Tibial artery (tissue), 4 donors: ENCODE measurements around the gene MMP3.

Source experiments
- DNase-seq, 2 donors: peaks; one replicate each; pipeline ENCODE4 v3.0.0-alpha.2; 2019
- H3K27ac ChIP-seq, 2 donors: fragments of 200-600 bp; sonication (generic) in 1 of 2; 1 replicate in 1 of 2; 2 replicates in 1 of 2; pipeline ENCODE4 v1.5.1; 2018 to 2019; ENCODE audit warnings: mild to moderate bottlenecking in 1 of 2
- H3K27me3 ChIP-seq, 2 donors: fragments of 200-600 bp; sonication (generic) in 1 of 2; one replicate each; pipeline versions ENCODE4 v1.5.1 to v1.6.0; 2016 to 2019
- H3K36me3 ChIP-seq, 3 donors: fragments of 200-600 bp; sonication (generic) in 2 of 3; one replicate each; pipeline ENCODE4 v1.5.1; 2016 to 2019; ENCODE audit warnings: mild to moderate bottlenecking in 2 of 3
- H3K4me1 ChIP-seq, 4 donors: fragments of 200-600 bp; sonication (generic) in 2 of 4; 1 replicate in 3 of 4; 2 replicates in 1 of 4; pipeline ENCODE4 v1.5.1; 2016 to 2019
- H3K4me3 ChIP-seq, 2 donors: fragments of 200-600 bp; sonication (generic) in 1 of 2; 1 replicate in 1 of 2; 2 replicates in 1 of 2; pipeline ENCODE4 v1.5.1; 2018 to 2019; ENCODE audit warnings: mild to moderate bottlenecking in 2 of 2
- H3K9me3 ChIP-seq, 3 donors: fragments of 200-600 bp; sonication (generic) in 1 of 3; one replicate each; pipeline ENCODE4 v1.5.1; 2016 to 2019
- CTCF ChIP-seq, 2 experiments: fragments of 200-600 bp in 1 of 2; fragments of 450-650 bp in 1 of 2; IDR thresholded peaks; one replicate each; pipeline ENCODE4 v1.5.1; 2017 to 2019; ENCODE audit warnings: antibody characterized with exemption in 2 of 2, mild to moderate bottlenecking in 1 of 2, moderate library complexity in 1 of 2
- intact Hi-C: fragments of 100-400 bp; cut with DNase I; formaldehyde crosslinking; loops from one replicate; pipeline ENCODE4 v1.15.0; 2023; ENCODE audit warnings: low total_unique reads

The MMP3 gene

GRCh38 chr11:102788334-102788995 is 54.9 kb downstream of the MMP3 start:
- Histone ChIP-seq H3K27me3 (no peaks in the 10 kb centered on the region), H3K27ac (no peak overlapping the region), H3K4me3 (no peak overlapping the region), H3K9me3 (no peaks in the 10 kb centered on the region), H3K4me1 (no peaks in the 10 kb centered on the region), H3K36me3 (no peaks in the 10 kb centered on the region)
- no peak for TF ChIP-seq CTCF (IDR thresholded peaks at IDR 0.05)
- intact Hi-C loops, result no loop called here
- DNase-seq, result no peak
